Transverse colon (tissue), 4 donors: Measurements from ENCODE around the gene POLE.

ENCODE experiments used
- EP300 ChIP-seq: sonication (generic); formaldehyde crosslinking; IDR thresholded peaks from one replicate; pipeline ENCODE4 v1.6.1; 2017; ENCODE audit warnings: antibody characterized with exemption, low read depth
- POLR2A ChIP-seq: fragments of 450-650 bp; IDR thresholded peaks from one replicate; pipeline ENCODE4 v1.6.1; 2016; ENCODE audit warnings: antibody characterized with exemption, mild to moderate bottlenecking, moderate library complexity
- POLR2AphosphoS5 ChIP-seq, 3 donors: sonication (generic); formaldehyde crosslinking; IDR thresholded peaks; one replicate each; pipeline ENCODE4 v1.6.1; 2016; ENCODE audit warnings: antibody characterized with exemption in 3 of 3
- TF ChIP-seq, protein P1 (sequence below), 5 experiments: fragments of 200-600 bp in 3 of 5; fragments of 450-650 bp in 2 of 5; sonication (generic) in 3 of 5; IDR thresholded peaks; 1 replicate in 2 of 5; 2 replicates in 3 of 5; pipeline ENCODE4 v1.5.1; 2016 to 2017; ENCODE audit warnings: antibody characterized with exemption in 5 of 5, inconsistent platforms in 3 of 5, mild to moderate bottlenecking in 2 of 5, moderate library complexity in 1 of 5

- TF ChIP-seq POLR2A (no peak), POLR2AphosphoS5 (IDR thresholded peaks at IDR 0.05) (no peak), EP300 (no peak)
- TF ChIP-seq, protein P1, sequence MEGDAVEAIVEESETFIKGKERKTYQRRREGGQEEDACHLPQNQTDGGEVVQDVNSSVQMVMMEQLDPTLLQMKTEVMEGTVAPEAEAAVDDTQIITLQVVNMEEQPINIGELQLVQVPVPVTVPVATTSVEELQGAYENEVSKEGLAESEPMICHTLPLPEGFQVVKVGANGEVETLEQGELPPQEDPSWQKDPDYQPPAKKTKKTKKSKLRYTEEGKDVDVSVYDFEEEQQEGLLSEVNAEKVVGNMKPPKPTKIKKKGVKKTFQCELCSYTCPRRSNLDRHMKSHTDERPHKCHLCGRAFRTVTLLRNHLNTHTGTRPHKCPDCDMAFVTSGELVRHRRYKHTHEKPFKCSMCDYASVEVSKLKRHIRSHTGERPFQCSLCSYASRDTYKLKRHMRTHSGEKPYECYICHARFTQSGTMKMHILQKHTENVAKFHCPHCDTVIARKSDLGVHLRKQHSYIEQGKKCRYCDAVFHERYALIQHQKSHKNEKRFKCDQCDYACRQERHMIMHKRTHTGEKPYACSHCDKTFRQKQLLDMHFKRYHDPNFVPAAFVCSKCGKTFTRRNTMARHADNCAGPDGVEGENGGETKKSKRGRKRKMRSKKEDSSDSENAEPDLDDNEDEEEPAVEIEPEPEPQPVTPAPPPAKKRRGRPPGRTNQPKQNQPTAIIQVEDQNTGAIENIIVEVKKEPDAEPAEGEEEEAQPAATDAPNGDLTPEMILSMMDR (IDR thresholded peaks at IDR 0.05) = no peak
Observed at GRCh38 chr12:132623072-132623869, 63.9 kb downstream of the POLE start.
